ENCODE data around the gene NEURL4.
"Not testable (repeated sequence)": the region's sequence is repeated elsewhere in the genome, so short reads cannot be mapped to it uniquely, and the experiment has no call there.

The NEURL4 gene

DNA sequence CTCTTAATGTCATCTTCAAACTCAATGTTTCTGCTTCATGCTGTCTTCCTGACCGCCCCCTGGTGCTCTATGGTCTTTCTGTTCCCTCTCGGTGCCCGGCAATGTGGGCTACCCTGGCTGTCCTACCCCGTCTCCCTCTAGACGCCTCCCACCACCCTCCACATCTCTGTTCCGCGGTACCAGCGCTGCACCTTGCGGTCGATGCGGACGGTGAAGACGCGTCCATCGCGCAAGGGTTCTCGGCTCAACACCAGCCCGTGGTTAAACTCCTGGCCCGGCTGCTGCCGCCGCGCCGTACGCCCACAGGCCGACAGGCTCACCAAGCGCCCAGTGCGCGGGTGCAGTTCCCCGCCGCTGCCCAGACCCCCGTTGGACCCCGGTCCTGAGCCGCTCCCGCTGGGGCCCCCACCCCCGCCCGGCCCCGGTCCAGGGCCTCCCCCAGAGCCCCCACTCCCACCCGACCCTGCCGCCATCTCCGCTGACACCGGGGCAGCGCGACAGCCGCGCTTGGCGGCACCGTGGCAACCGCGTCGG is at the start of gene NEURL4:
TSS of gene NEURL4 (minus strand) at position 496 of the 534 bp plus-strand sequence. CDS start at position 473, 23 bp downstream.
- in situ Hi-C loops (cut with MboI; ENCODE audit: low sequenced_read_pairs) = no loop called here

DNA sequence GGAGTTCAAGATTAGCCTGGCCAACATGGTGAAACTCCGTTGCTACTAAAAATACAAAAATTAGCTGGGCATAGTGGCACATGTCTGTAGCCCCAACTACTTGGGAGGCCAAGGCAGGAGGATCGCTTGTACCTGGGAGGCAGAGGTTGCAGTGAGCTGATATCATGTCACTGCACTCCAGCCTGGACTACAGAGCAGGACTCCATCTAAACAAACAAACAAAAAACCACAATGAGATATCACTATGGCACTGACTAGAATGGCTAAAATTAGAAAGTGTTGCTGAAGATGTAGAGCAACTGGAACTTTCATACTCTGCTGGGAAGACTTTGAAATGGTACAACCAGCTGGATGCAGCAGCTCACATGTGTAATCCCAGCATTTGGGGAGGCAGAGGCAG is 45.2 kb upstream of the NEURL4 start:
- in situ Hi-C loops (cut with MboI; ENCODE audit: low sequenced_read_pairs) = no loop called here

GRCh38 chr17:7370853-7371252 is 41.7 kb upstream of the NEURL4 start:
- in situ Hi-C loops (cut with MboI; ENCODE audit: low sequenced_read_pairs) = no loop called here

GRCh38 chr17:7369825-7370224 is 40.7 kb upstream of the NEURL4 start:
- in situ Hi-C loops (cut with MboI; ENCODE audit: low sequenced_read_pairs) = no loop called here

GRCh38 chr17:7368599-7368994 is 39.5 kb upstream of the NEURL4 start:
- in situ Hi-C loops (cut with MboI; ENCODE audit: low sequenced_read_pairs) = not testable (repeated sequence)

DNA sequence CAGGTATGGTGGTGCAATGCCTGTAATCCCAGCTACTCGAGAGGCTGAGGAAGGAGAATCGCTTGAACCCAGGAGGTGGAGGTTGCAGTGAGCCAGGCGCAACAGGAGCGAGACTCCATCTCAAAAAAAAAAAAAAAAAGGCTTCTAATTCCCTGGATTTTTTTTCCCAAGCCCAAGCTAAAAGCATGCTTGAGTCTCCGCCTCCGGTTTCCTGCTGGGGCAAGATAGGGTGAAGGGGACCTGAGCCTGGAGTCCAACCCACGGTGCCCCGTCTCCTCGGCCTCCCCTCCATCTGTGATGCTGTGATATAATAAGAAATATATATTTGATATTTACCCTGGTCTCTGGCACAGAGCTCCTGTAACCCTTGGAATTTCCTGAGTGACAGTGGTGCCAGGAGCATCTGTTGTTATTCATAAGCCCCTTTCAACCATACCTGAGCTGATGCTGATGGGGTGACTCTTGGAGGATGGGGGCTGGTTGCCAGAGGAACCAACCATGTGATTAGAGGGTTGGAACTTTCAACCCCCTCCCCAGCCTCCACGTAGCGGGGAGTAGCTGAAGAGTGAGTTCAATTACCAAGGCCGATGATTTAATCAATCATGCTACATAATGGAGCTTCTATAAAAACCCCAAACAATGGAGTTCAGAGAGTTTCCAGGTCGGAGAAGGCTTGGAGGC is 38.9 kb upstream of the NEURL4 start:
- in situ Hi-C loops (cut with MboI; ENCODE audit: low sequenced_read_pairs) = no loop called here

DNA sequence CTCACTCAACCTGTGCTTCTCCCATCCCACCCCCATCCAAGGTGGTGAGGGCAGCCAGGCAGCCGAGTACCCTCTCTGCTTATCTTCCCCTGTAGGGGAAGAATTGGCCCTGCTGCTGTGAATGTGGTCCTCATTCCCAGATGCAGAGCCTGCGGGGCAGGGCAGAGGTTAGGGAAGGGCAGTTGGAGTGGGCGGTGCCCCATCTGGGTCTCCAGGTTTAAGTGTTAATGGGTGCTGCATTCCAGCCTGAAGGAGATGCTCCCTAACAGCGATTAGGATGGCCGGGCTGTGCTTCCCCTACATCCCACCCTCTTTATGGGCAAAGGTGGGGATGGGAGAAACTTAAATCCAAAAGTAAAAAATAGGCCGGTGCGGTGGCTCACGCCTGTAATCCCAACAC is 37.9 kb upstream of the NEURL4 start:
- in situ Hi-C loops (cut with MboI; ENCODE audit: low sequenced_read_pairs) = no loop called here

DNA sequence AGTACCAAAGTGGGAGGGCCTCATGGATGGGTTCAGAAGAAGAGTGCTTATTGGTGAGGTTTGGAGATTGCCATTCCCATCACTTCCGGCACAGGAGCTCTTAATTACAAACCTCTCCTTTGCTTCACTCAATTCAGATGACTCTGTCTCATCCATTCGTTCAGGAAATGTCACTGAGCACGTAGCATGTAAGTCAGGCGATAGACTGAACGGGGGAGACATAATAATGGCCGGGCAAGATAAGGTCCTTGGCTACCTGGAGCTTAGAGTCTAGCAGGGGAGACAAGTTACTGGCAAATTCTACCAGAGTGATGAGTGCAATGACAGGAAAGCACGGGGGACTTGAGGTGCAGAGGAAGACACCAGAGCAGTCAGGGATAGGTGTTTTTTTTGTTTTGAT is 36.8 kb upstream of the NEURL4 start:
- in situ Hi-C loops (cut with MboI; ENCODE audit: low sequenced_read_pairs) = not testable (repeated sequence)

GRCh38 chr17:7363311-7363710 is 34.2 kb upstream of the NEURL4 start:
- in situ Hi-C loops (cut with MboI; ENCODE audit: low sequenced_read_pairs) = no loop called here

DNA sequence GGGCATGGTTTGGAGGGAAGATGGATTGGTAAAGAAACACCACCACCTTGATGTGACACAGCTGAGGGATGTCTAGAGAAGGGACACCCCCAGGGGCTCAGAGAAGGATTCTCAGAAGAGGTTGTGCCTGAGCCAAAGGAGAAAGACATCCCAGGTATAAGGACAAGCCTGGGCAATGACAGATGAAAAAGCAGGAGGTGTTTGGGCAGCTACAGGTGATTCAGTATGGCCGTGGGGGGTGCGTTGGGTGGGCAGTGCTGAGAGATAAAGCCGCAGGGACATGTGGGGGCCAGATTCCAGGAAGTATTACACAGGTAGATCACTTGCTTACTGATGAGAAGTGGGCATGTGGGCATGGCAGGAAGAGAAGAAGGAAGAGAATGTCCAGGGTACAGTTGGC is 32.8 kb upstream of the NEURL4 start:
- in situ Hi-C loops (cut with MboI; ENCODE audit: low sequenced_read_pairs) = no loop called here

GRCh38 chr17:7357381-7357780 is 28.2 kb upstream of the NEURL4 start:
- in situ Hi-C loops (cut with MboI; ENCODE audit: low sequenced_read_pairs) = no loop called here

- in situ Hi-C loops (cut with MboI; ENCODE audit: low sequenced_read_pairs) = no loop called here
Observed at GRCh38 chr17:7356756-7357155, 27.6 kb upstream of the NEURL4 start.

DNA sequence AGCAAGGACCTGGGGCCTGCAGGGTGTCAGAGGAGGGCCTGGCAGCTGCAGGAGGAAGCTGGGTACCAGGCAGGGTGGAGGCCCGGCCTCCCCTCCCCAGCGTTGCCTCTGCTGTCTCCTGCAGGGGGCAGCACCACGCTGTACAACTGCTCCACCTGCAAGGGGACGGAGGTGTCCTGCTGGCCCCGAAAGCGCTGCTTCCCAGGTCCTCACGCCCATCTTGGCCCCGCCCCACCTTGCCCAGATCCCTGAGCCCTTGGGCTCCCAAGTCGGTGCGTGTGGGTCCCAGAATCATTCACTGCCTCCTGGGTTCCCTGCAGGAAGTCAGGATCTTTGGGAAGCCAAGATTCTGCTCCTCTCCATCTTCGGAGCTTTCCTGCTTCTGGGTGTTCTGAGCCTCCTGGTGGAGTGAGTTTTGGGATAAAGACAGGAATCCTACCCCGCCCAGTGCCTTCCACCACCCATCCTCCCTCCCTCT is 27.0 kb upstream of the NEURL4 start:
- in situ Hi-C loops (cut with MboI; ENCODE audit: low sequenced_read_pairs) = no loop called here

GRCh38 chr17:7355573-7355972 is 26.4 kb upstream of the NEURL4 start:
- in situ Hi-C loops (cut with MboI; ENCODE audit: low sequenced_read_pairs) = no loop called here

DNA sequence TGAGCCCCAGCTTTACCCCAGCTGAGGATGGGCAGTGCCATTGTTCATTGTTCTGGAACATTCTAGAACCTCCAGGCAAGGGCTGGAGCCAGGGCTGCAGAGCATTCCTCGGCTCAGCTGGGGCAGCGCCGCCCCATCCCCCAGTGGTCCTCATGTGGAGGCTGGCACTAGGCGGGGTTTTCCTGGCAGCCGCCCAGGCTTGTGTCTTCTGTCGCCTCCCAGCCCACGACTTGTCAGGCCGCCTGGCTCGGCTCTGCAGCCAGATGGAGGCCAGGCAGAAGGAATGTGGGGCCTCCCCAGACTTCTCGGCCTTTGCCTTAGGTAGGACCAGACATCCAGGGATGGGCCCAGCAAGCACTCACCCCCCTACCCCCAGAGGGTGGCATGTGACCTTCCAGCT is 25.9 kb upstream of the NEURL4 start, which contains the start of gene TMEM95:
TSS of gene TMEM95 (plus strand) at position 104 of the 400 bp plus-strand sequence. CDS start at position 153, 49 bp downstream.
- in situ Hi-C loops (cut with MboI; ENCODE audit: low sequenced_read_pairs) = no loop called here

- in situ Hi-C loops (cut with MboI; ENCODE audit: low sequenced_read_pairs) = no loop called here
Observed at GRCh38 chr17:7354262-7354843, 25.2 kb upstream of the NEURL4 start.

- in situ Hi-C loops (cut with MboI; ENCODE audit: low sequenced_read_pairs) = no loop called here
Observed at GRCh38 chr17:7352910-7353635, 23.9 kb upstream of the NEURL4 start.

DNA sequence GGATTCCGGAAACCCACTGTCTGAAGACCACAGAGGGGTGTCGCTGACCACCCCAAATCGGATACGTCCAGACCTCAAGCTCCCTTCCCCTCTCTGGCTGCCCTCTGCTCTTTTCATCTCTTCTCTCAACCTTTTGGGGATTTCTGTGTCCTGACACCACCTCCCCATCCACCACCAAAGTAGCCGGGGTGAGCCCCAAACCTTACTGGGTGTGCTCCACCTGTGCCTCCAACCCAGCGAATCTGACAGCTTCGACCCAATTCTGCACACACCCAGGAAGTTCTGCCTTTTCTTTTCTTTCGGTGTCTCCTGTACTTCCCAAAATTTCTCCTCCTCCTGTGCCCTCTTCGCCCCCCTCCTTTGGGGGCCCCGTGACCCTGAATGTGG is 23.4 kb upstream of the NEURL4 start:
- in situ Hi-C loops (cut with MboI; ENCODE audit: low sequenced_read_pairs) = no loop called here

GRCh38 chr17:7351665-7352502 is 22.7 kb upstream of the NEURL4 start, which contains the start of gene KCTD11:
Gene KCTD11, plus strand, starts transcription at chr17:7352162.
- in situ Hi-C loops (cut with MboI; ENCODE audit: low sequenced_read_pairs) = no loop called here

DNA sequence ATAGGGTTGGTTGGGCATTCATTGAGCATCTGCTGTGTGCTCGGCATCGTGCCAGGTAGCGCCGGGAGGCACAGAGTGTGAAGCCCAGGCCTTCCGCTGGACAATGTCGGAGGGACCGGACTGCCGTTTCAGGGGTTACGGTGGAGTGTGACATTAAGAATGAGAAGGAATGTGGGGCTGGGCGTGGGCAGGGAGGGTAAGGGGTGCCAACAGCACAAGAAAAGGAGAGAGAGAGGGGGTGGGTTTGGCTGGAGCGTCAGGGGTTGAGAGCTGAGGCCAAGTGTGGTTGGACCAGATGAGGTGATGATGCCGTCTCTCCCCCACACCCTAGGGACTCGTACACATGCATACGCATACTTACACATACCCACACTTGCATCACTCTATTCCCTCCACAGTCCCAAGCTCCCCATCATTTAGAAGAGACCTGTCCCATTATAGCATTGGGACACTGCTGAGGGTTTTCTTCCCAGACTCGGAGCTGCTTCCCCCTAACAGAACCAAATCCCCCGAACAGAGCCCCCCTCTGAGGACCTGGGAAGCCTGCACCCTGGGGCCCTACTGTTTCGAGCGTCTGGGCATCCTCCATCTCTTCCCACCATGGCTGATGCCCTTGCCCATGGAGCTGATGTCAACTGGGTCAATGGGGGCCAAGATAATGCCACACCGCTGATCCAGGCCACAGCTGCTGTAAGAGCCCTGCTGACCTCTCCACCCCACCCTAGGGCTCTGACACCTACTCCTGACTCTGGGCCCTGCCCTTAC is 19.5 kb upstream of the NEURL4 start:
- in situ Hi-C loops (cut with MboI; ENCODE audit: low sequenced_read_pairs) = no loop called here

Measured in HL-60/S4 (cell line).